GM21723 (cell line): ENCODE measurements around the gene HPD.
A peak's percentile ranks its signal among the peaks of the same experiment; 100 is the strongest.
"Not testable (repeated sequence)": the region's sequence is repeated elsewhere in the genome, so short reads cannot be mapped to it uniquely, and the experiment has no call there.

Experiments used
- ATAC-seq: cut with Tn5 transposase; IDR thresholded peaks from one replicate; pipeline ENCODE4 v1.9.1; 2021; ENCODE audit warnings: mild to moderate bottlenecking, moderate library complexity; ENCODE audit not compliant: unreplicated experiment

Gene HPD

DNA sequence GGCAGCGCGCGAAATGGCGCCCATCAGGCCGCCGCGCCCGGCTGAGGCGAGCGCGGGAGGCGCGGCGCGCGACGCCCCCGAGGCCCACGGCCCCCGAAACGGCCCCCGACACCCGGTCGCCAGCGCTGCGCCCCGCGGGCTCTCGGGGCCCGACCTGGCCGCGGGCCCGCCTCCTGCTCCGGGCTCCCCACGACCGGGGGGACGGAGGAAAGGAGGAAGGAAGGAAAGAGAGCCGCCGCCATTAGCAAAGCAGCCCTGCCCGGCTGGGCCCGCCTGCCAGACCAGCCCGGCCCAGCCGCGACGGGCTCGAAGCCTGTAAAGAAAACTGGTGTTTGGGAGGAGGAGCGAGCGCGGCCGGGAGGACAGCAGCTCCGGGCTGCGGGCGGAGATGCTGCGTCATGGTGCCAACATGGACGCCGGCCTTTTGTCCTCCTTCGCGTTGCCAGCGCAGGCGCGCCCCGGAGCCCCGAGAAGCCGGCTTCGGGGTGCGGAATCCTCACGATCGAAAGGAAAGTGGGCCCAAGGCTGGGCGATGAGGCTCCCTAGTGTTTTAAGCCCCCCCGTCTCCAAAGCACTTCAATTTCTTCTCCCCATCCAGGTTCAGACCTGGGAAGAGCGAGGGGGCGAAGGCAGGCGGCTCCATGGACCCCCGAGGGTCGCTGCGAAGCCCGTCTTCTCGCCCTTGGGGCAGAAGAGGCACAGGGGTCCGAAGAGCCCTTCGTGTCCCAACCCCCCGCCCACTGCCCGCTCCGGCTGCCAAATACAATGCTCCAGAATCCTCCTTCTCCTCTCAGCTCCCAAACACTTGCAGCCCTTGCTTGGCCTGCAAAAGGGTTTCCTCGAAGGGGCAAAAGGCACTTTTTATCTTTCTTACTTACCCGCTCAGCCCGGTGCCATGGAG lies 57.7 kb downstream of the HPD start:
- ATAC-seq, result peak; percentile 2

DNA sequence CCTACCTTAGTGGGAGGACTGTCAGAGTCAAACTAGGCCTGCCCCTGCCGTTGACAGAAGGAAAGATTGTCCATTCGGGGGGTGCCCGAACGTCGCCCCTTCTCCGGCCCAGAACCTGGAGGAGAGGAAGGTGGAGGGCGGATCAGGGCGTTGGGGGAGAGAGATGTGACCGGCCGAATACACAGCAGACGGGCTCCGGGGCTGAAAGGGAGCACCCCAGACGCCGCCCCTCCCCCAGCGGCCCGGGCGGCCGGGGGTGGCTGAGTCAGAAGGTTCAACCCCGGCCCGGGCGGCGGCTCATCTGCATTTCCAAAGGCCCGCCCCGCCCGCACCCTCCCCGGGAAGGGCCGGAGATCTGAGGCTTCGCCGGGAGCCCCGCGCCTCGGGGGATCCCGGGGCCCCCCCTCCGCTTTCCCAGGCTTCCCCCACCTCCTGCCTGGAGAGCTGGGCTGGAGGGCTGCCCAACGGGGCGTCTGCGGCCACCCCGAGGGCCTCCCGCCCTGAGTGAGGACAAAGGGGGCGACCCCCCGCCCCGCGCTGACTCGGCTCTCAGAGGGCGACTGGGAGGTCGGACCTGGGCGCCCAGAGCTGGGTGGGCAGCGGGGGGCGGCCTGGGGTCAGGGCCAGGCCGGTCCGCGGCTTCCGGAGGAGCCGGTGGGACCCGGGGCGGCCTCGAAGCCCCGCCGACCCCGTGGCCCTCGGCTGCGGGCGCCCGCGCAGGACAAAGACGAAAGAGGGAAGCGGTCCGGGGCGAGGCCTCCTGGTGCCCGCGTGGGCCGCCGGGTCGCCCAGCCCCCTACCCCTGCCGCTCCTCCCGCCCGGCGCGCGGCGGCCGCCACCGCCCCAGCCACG lies 58.6 kb downstream of the HPD start:
- ATAC-seq, result peak; percentile 36

DNA sequence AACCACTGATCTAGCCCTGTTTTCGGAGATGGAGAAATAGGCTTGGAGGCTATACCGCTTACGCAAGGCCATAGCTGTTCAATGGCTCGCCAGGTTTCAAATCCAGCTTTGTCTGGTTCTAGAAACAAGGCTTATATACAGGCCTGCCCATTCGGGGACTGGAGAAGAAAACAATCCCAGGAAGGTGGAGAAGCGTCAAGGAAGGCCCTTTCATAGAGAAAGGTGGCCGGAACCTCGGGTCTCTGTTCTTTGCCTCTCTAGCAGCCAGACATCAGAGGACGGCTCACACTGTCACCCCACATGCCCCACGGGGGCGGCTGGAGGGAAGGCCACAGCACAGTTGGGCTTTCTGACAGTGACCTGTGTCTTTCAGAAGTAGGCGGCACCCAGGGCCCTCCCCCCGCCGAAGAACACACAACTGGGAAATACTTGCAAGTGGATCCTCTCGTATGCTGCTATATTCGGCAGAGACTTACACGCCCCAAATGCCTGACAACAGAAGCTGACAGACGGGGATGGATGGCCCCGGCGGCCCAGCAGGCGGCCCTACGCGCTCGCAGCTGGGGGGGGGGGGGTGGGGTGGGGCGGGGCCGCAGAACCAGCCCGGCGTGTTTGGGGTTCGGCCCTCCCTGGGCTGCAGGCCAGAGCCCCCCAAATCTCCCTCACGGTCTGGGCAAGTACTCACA lies 59.4 kb downstream of the HPD start:
- peak; percentile 3 for ATAC-seq

DNA sequence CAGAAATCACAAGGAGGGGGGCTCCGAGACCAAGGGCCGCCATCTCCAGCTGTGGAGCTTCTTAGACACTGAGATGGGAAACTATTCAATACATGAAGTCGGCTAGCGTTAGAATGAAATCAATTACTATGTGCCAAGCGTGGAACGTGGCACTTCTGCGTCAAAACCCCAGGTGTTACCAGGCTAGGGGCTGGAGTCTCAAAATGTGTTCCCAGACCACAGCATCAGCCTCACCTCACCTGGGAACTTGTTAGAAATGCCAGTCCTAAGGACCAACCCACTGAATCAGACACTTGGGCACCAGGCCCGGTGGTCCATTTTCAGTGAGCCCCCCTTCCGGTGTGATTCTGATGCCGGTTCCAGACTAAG lies 59.9 kb downstream of the HPD start:
- no peak for ATAC-seq

DNA sequence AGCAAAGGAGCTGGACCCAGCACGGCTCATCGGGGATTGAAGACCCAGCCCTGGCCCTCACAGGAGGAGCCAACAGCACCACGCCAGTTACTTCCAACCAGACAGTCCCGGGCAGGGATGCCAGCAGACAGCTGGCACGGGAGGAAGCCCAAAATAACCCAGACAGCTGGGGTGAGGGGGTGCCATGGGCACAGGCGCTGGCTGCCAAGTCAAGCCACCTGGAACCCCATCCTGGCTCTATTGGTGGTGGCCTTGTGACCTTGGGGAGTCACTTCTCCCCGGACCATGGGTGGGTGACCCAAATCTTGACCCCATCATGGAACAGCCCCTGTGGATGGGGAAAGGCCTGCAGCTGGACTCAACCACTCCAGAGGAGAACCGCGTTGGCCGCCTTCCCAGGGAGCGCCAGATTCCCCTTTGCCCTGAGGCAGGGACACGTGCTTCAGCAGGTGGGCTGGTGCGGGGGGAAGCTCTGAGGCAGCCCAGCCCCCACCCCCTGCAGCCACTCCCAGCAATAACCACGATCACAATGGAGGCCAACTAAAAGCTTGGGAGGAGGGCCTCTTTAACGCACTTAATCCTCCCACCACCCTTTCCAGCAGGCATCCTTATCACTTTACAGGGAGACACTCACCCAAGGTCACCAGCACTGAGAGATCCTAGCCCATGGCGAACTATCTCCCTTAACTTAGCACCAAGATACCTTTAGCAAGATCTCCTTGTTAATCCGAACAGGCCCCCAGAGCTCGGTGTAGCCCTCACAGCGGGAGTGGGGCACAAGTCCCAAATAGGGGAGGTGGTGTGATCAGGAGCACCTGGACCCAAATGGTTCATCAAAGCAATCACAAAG lies 60.5 kb downstream of the HPD start:
- no peak for ATAC-seq

DNA sequence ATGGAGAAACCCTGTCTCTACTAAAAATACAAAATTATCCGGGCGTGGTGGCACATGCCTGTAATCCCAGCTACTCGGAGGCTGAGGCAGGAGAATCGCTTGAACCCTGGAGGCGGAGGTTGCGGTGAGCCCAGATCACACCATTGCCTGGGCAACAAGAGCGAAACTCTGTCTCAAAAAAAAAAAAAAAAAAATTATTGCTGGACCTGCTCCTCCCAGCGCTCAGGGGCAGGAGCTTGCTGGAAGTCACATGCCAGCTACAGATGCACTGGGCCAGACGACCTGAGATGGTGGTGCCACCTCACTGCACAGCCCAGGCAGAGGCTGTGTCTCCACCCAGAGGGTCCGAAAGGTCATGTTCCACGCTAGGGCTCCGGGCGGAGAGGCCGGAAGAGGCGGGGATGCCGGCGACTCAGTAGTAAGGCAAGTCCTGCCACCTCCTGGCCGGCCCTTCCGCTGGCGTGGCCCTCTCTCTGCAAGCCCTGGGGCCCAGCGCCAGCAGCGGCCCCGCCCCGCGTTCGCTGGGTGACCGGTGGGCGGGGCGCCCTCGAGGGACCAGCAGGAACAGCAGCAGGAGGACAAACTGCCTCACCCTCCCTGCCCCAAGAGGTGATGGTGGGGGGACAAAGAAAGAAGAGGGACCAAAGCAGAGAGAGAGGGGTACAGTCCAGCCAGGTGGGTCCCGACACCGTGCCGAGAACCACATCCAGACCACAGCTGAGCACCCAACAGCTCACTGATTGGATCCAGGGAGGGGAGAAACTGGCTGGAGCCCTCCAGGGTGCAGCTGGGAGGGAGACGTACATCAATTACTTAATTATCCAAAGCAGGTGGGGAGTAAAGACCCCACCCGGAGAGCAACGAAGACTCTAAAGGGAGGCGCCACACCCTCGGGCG lies 61.6 kb downstream of the HPD start:
- ATAC-seq, result no peak

DNA sequence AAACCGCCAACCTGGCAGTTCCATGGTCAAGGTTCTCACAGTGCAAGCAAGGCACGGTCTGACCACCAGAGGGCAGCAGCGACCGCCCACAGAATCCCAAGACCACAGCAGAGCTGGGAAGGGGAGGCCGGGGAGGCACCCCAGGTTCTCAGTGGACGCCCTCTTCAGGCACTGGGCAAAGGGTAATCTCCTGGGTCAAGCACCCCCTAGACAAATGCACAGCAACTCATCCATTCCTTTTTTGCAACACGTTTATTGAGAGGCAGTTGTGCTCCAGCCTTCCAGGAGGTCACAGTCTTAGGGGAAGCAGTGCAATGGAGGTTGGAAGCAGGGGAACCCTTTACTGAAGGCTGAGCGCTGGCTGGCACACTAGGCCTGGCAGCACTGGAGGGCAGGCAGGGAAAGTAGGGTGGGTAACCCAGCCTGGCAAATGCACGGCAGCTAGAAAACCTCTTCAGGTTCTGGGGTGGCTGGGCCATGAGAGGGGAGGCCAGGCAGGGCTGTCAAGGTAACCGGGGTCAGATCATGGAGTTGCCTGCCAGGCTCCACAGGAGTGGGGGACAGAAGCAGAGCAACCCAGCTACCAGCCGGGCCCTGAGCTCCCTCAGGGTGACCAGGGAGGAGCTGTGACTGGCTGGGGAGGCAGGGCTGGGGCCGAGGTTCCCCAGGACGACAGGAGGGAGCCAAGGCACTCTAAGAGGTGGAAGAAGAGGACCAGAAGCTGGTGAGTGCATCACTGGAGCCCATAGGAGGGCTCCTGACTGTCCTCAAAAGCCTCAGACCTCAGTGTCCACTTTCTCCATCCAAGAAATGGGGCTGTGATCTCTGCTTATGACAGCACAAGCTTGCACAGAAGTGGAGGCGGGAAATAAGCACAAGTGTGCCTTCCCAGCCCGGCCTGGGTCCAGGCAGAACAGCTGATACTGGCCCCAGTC lies 63.4 kb downstream of the HPD start:
- ATAC-seq, result peak; percentile 16

DNA sequence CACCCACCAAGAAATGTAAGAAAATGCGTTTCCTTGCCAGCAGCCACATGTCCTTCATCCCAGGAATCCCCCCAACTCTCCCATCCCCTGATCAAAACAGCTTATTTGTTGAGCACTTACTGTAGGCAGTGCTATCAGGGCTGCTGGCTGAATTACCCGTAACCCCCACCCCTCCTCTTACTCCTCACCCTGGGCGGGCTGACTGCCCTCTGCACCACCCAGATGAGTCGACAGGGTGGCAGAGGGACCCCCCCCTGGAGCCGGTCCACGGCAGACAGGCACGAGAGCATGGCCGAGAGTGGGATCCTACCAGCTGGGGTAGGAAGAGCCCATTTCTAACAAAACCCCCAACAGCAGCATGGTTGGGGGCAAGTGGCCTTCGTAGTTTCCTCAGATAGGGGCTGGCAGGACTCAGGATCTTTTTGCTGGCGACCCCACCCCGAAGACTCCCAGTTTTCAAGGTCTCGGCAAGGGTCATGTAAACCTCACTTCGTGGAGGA lies 64.1 kb downstream of the HPD start:
- peak; percentile 2 for ATAC-seq

DNA sequence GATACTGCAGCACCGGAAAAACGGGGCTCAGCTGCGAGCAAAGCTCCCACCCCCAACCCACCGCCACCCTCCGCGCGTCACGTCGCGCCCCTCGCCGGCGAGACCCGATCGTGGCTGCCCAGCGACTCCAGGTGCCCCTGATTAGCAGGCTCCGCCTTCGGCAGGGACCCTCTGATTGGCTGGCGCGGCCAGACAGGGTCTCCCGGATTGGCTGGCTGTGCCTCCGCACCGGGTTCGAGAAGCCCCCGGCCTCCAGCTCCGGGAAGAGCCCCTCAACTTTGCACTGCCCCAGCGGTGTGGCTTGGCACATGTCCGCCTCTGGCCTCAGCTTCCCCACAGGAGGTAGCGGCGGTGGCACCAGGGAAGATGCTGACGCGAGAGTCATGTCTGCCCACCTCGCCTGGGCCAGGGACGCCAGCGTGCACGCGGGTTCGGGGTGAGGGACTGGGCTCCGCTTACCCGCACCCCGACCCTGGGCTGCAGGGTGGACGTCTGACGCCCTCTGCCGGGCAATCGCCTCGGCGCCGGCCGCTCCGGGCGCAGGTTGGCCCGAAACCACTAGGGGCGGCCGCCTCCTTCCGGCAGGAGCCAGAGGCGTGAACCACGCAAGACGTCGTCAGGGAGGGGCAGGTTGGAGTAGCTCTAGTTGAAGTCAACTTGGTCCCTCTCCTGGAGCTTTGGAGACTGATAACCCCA lies 64.7 kb downstream of the HPD start:
- ATAC-seq, result peak; percentile 42

DNA sequence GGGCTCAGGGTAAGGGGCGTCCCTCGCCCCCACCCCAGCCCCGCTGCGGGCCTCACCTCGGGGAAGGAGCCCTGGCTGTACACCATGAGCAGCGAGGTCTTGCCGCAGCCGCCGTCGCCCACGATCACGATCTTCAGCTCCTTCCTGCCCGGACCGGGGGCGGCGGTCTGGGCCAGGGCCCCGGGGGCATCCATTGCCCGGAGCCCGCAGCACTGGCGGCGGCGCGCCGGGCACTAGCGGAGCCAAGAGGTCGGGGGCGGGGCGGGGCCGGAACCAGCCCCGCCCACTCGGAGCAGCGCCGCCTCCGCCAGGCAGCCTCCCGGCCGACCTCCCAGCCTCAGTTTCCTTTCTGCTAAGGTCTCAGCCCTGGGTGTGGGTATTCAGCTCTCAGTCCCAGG lies 65.2 kb downstream of the HPD start, which contains the start of gene RHOF:
Gene RHOF, minus strand, starts transcription at position 249 of the 398 bp plus-strand sequence. Its CDS starts 55 bp downstream, at position 194.
- peak; percentile 23 for ATAC-seq

DNA sequence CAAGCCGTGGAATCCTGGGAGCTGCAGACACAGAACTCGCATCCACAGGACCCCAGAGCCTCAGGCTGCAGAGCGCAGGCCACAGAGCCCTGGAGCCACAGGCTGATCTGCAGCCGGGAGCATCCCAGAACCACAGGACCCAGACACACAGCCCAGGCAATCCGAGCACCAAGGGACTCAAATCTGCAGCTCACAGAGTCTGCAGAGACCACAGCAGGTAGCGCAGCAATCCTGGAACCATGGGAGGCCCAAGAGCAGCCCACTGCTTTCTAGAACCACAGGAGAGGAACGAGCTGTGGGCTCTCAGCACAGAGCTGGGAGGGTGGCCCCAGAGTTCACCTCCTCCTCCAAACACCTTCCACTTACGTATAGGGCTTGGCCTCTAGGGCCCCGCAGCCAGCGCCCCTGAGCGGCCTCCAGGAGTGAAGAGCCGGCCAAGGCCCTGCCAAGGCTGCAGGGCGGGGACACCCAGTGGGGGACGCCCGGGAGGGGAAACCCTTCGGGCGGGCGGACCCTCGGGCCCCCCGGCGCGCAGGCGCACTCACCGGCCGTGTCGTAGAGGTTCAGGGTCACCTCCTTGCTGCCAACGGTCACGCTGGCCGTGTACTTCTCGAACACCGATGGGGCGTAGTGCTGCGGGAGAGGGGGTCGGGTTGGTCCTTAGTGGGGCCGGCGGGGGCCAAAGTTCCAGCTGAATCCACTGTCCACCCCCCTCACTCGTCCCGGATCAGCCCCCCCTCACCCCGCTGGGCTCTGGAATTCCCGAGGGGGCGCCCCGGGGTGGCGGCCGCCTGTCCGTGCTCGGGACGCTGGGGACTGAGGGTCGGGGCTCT lies 65.8 kb downstream of the HPD start:
- ATAC-seq, result peak; percentile 16

DNA sequence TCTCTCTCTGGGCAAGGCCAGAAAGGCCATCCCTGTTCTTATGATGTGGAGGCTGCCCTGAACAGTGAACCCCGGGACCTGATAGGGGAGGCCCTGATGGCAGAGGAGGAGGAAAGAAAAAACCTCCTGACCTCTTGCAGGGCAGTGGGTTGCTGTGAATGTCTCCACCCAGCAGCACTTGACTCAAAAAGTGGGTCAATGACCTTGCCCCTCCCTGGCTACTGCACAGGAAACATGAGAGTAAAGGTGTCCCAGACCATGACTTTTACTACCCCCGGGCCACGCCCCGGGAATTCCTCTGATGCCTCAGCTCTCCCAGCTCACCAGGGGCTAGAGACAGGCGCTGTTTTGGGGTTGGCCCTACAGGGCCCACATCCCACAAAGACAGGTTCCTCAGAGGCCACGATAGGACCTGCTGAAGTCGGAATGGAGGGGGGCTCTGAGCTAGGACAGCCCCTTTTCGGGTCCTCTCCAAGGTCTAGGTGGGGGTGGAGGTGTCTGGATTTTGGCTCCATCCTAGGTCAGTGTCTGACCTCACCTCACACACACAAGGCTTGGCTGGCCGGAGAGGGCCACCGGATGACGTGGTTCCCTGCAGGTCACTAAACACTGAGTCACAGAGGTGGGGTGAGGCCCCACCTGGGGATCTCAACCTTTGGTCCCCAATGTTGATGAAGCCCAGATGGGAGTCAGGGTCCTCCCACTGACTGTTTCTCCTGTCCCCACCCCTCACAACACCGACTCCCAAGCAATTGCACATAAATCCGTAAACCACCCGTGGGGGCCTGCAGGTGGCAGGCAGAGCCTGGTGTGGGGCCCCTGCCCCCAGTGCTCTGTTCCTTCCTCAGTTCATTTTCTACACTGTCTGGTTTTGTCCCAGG lies 66.7 kb downstream of the HPD start:
- no peak for ATAC-seq

DNA sequence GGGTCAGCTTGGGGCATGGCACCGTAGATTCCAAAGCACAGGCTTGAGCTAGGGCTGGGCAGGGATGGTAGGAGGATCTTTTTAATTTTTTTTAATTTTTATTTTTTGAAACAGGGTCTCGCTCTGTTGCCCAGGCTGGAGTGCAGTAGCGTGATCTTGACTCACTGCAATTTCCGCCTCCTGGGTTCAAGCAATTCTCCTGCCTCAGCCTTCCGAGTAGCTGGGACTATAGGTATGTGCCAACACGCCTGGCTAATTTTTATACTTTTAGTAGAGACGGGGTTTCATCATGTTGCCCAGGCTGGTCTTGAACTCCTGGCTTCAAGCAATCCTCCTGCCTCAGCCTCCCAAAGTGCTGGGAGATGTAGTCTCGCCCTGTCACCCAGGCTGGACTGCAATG lies 67.9 kb downstream of the HPD start:
- not testable (repeated sequence) for ATAC-seq

DNA sequence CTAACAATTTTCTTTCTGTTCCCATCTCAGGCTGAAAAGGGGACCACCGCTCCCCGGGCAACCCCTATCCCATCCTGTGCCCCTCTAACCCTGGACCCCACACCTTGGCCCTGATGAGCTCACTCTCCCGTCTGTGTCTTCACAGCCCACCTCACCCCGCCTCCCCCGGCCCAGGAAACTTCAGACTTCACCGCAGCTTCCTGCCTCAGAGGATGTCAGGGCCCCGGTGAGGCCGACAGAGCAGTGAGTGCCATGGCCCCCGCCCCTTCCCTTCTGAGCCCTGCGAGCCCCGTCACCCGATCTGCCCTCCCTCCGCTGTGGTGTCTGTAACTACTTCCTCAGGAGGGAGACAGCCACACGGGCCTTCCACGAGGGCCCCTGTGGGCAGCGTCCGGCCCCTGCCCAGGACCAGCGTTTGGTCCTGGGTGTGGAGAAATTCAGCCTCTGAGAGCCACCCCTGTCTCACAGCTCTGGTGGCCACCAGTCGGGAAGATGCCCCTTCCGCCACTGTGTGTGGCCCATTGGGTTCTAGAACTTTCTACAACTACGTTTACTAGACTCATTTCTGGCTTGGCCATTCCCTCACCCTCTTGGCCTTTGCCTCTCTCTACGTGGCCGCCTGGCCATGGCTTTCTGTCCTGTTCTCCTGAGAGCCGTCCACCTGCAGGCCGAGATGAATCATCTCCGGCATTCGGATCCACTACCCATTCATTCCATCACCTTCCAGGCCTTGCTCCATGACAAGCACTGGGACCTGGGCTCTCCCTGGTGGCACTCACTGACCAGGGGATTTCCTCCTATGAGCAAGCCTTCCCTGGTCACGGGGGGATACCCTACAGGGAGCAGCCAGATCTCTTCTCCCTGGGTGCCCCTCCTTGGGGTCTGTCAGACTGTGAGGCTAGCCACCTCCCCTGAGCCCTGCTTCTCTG lies 68.6 kb downstream of the HPD start:
- ATAC-seq, result peak; percentile 27
